Nephron progenitor cell (in vitro differentiated cells): ENCODE data around the gene CYBRD1.

ENCODE experiments used
- DNase-seq: peaks from one replicate; pipeline ENCODE4 v3.0.0; 2021
- H3K27ac Mint-ChIP-seq: 2 replicates; pipeline ENCODE4 v1.8.0; 2021; ENCODE audit warnings: mild to moderate bottlenecking, moderate library complexity, mixed read lengths
- H3K27me3 Mint-ChIP-seq: 2 replicates; pipeline ENCODE4 v1.8.0; 2021; ENCODE audit warnings: mild to moderate bottlenecking, low read depth, mixed read lengths; ENCODE audit not compliant: poor library complexity
- H3K36me3 Mint-ChIP-seq: 2 replicates; pipeline ENCODE4 v1.8.0; 2021; ENCODE audit warnings: low read depth, mixed read lengths
- H3K4me1 Mint-ChIP-seq: 2 replicates; pipeline ENCODE4 v1.8.0; 2021; ENCODE audit warnings: mixed read lengths
- H3K4me3 Mint-ChIP-seq: 2 replicates; pipeline ENCODE4 v1.8.0; 2021; ENCODE audit warnings: mild to moderate bottlenecking, moderate library complexity, mixed read lengths
- H3K9me3 Mint-ChIP-seq: 2 replicates; pipeline ENCODE4 v1.8.0; 2021; ENCODE audit warnings: mild to moderate bottlenecking, moderate library complexity, mixed read lengths
- CTCF ChIP-seq: fragments of 200-600 bp; sonication (generic); IDR thresholded peaks from 2 replicates; pipeline ENCODE4 v1.5.0; 2021; ENCODE audit warnings: antibody characterized with exemption

Gene CYBRD1

DNA sequence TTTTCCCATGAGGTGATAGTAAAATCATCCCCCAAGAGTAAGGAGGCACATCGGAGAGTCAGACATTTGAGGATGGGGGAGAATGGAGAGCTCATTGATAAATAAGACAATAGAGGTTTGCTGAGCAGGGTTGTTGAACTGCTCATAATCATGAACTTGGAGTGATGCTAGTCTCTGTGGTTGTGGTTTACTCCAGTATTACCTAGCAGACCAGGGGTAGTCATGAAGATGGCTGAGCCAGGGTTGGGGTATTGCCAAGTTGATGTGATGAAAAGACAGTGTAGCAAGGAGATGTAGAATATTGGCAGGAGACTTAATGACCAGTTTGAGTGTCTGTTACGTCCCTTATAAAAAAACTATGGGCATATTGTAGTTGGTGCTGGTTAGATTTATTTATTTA is 25.4 kb downstream of the CYBRD1 start:
- DNase-seq, result no peak

DNA sequence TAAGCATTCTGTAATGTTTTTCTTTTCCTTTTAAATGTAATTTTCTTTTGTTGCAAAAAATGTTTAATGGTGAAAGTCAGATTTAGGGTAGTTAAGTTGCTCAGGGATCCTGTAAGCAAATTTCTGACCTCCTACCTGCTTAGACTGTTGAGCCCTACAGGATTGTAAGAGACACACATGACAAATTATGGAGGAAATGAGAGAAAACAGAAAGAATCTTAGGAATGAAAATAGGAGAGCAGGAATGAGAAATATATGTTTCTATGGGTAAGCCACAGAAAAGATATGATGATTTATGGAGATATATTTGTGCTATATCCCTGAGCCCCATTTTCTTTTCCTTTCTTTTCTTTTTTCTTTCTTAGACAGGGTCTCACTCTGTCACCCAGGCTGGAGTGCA is 28.3 kb downstream of the CYBRD1 start:
- no peaks in the 10 kb centered on the region for H3K27me3 Mint-ChIP-seq
- no peak overlapping the region for H3K27ac Mint-ChIP-seq
- DNase-seq, result no peak
- H3K4me3 Mint-ChIP-seq, result no peak overlapping the region
- H3K36me3 Mint-ChIP-seq, result no peaks in the 10 kb centered on the region
- no peaks in the 10 kb centered on the region for H3K9me3 Mint-ChIP-seq
- no peak for TF ChIP-seq CTCF
- H3K4me1 Mint-ChIP-seq, result no peaks in the 10 kb centered on the region

More for the DNA sequence above, 25.4 kb downstream of the CYBRD1 start:
- Mint-ChIP-seq H3K9me3 (no peaks in the 10 kb centered on the region), H3K36me3 (no peaks in the 10 kb centered on the region), H3K4me3 (no peak overlapping the region), H3K27ac (no peak overlapping the region), H3K27me3 (no peaks in the 10 kb centered on the region), H3K4me1 (no peaks in the 10 kb centered on the region)
- no peak for TF ChIP-seq CTCF

- no peak for TF ChIP-seq CTCF
- Mint-ChIP-seq H3K27ac (no peak overlapping the region), H3K9me3 (no peaks in the 10 kb centered on the region), H3K36me3 (no peaks in the 10 kb centered on the region), H3K27me3 (no peaks in the 10 kb centered on the region), H3K4me1 (no peaks in the 10 kb centered on the region), H3K4me3 (no peak overlapping the region)
- DNase-seq, result no peak
Observed at GRCh38 chr2:171551836-171552235, 29.6 kb downstream of the CYBRD1 start.

DNA sequence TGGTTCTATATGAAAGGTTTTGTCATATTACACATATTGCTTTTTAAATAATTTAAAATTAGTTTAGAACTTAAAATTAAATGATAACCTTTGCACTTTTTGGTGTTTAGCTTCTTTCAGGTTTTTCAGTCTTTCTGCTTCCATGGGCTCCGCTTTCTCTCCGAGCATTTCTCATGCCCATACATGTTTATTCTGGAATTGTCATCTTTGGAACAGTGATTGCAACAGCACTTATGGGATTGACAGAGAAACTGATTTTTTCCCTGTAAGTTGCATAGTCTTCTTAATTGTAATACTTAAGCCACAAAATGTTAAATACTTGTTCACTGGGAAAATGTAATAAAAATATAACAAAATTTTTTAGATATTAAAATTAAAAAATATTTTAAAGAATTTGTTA is 31.0 kb downstream of the CYBRD1 start:
- Mint-ChIP-seq H3K36me3 (no peaks in the 10 kb centered on the region), H3K4me3 (no peak overlapping the region), H3K27me3 (no peaks in the 10 kb centered on the region), H3K4me1 (no peaks in the 10 kb centered on the region), H3K9me3 (no peaks in the 10 kb centered on the region), H3K27ac (no peak overlapping the region)
- no peak for DNase-seq
- TF ChIP-seq CTCF, result no peak

DNA sequence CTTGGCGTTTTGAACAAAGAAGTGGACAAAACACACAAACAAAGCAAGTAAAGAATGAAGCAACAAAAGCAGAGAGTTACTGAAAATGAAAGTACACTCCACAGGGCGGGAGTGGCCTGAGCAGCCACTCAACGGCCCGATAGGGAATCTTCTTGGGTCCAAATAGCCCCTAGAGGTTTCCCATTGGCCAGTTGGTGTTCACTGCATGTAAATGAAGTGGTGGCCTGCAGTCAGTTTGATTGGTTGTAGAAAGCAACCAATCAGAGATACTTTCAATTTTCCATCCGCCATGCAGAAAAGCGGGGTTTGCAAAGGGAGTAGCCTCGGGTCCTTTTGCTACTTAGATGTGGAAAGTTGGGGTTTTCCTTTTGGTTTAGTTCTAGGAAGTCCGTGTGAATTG is 31.6 kb downstream of the CYBRD1 start:
- Mint-ChIP-seq H3K27me3 (no peaks in the 10 kb centered on the region), H3K36me3 (no peaks in the 10 kb centered on the region), H3K9me3 (no peaks in the 10 kb centered on the region), H3K27ac (no peak overlapping the region), H3K4me3 (no peak overlapping the region), H3K4me1 (no peaks in the 10 kb centered on the region)
- no peak for DNase-seq
- TF ChIP-seq CTCF, result no peak

- TF ChIP-seq CTCF, result no peak
- H3K27me3 Mint-ChIP-seq, result no peaks in the 10 kb centered on the region
- no peak overlapping the region for H3K4me3 Mint-ChIP-seq
- no peaks in the 10 kb centered on the region for H3K4me1 Mint-ChIP-seq
- H3K27ac Mint-ChIP-seq, result no peak overlapping the region
- no peaks in the 10 kb centered on the region for H3K9me3 Mint-ChIP-seq
- DNase-seq, result no peak
- H3K36me3 Mint-ChIP-seq, result no peaks in the 10 kb centered on the region
Observed at GRCh38 chr2:171554991-171555615, 32.8 kb downstream of the CYBRD1 start.
